ENCODE data around the gene MEAF6. TPM values are rescaled to one million over a fixed set of nuclear protein-coding genes. Genes with fewer than 3 reads are reported as not detected.

MEAF6 gene
- total RNA-seq, 2 donors from 2014 or later, result 50.4 to 51.7 TPM

DNA sequence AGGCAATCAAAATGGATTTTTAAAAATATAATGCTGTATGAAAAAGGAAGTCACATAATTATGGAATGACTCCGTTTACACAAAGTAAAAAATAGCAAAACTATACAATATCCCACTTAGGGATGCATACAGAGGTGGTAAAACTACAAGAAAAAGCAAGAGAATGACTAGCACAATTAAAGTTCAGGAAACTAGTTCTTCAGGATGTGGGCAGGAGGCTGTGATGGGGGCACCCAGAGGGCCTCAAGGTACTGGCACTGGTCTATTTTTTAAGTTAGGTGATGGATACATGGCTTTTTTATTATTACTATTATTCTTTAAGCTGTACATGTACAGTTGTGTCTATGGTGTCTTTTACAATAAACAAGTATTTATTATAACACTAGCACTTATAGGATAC is 41.6 kb downstream of the MEAF6 start:
- no CpG with 5 or more reads among the region's 1 CpG for WGBS, 2 experiments (ENCODE audit: insufficient coverage in 1 of 2, insufficient read length in 1 of 2)
- Histone ChIP-seq H3K4me1 (ENCODE audit: control insufficient read depth, insufficient read depth, low read length) (peaks cover 22% of the 10 kb centered on the region), H3K36me3 (ENCODE audit: control insufficient read depth, insufficient read depth, low read length) (peaks cover 2% of the 10 kb centered on the region), H3K9ac (ENCODE audit: extremely low read depth, low read length, poor library complexity, severe bottlenecking) (no peak overlapping the region), H3K4me3 (ENCODE audit: low read length) (no peak overlapping the region), H3K9me3 (ENCODE audit: control insufficient read depth, low read length) (no peaks in the 10 kb centered on the region), H3K27ac (ENCODE audit: low read depth, low read length) (no peak overlapping the region), H3K27me3 (ENCODE audit: control insufficient read depth, insufficient read depth, low read length, poor library complexity, severe bottlenecking) (peaks cover 18% of the 10 kb centered on the region)
- Mint-ChIP-seq H3K27ac (no peak overlapping the region), H3K9me3 (no peaks in the 10 kb centered on the region), H3K27me3 (ENCODE audit: insufficient read depth) (peaks cover 22% of the 10 kb centered on the region), H3K4me1 (peaks cover 33% of the 10 kb centered on the region), H3K4me3 (no peak overlapping the region), H3K36me3 (ENCODE audit: low read depth) (peaks cover 3% of the 10 kb centered on the region)
- TF ChIP-seq, protein P1, sequence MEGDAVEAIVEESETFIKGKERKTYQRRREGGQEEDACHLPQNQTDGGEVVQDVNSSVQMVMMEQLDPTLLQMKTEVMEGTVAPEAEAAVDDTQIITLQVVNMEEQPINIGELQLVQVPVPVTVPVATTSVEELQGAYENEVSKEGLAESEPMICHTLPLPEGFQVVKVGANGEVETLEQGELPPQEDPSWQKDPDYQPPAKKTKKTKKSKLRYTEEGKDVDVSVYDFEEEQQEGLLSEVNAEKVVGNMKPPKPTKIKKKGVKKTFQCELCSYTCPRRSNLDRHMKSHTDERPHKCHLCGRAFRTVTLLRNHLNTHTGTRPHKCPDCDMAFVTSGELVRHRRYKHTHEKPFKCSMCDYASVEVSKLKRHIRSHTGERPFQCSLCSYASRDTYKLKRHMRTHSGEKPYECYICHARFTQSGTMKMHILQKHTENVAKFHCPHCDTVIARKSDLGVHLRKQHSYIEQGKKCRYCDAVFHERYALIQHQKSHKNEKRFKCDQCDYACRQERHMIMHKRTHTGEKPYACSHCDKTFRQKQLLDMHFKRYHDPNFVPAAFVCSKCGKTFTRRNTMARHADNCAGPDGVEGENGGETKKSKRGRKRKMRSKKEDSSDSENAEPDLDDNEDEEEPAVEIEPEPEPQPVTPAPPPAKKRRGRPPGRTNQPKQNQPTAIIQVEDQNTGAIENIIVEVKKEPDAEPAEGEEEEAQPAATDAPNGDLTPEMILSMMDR (conservative IDR thresholded peaks at IDR 0.05), result no peak
- no peak for DNase-seq

DNA sequence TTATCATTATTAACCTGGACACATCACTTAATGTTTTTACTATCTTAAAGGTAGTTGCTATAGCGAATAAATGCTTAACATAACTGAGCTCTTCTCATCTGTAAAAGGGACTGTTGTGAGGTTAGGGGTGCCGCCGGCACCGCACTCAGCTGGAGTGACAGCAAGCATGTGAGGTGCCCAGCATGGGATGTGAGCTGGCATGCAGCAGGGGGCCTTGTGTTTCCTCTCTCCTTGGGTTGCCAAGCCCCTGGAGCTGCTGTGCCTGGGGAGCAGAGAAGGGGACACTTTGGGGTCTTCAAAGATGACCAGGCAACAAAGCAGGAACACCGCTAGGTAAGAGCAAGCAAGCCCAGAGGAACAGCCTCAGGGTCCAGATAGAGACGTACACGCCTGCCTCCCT is 42.3 kb downstream of the MEAF6 start:
- WGBS, 2 experiments (ENCODE audit: insufficient coverage in 1 of 2, insufficient read length in 1 of 2), result 77 to 81% methylated on average over 7 of the region's 7 CpGs
- no peak overlapping the region for H3K9ac ChIP-seq (ENCODE audit: extremely low read depth, low read length, poor library complexity, severe bottlenecking)

DNA sequence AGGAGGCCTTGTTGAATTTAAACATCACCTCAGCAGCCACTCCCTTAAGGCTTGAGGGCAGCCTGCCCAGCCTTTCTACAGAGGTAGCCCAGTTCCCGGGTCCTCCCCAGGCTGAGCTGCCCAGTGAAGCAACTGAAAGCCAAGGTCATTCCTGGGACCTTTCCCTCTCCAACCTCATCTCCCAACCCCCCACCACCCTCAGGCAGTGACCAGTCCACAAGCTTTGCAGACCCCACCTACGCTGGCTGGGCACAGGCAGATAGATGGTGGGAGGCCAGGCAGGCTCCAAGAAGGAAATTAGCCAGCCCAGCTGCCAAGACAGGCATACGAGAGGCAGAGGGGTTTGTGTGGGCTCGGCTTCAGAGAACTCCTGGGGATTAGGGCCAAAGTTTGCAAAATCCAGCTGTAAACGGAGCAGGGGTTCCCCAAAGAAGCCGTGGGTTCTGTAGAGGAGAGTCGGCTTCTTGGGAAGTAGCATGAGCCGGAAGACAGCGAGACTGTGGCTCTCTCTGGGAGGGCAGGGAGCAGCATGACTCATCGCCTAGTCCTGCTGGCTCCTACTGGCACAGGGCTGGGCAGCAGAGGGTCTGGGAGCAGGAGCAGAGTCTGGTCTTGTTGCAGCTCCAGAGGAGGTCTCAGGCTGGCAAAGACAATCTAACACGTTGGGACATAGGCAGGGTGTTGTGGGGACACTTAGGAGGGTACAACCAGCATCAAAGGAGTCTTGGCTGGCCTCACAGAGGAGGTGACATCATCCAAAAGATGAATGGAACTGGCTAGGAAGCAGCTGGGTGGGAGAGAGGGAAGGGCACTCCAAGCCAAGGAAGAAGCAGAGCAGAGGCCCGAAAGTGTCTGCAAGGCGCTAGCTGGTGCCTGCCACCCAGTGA is 43.0 kb downstream of the MEAF6 start:
- DNase-seq, result peak; percentile 91
- no peaks in the 10 kb centered on the region for H3K36me3 Mint-ChIP-seq (ENCODE audit: low read depth)
- H3K27ac Mint-ChIP-seq, result peak overlapping the region; percentile 88
- 39 to 46% methylated on average over 8 to 12 of the region's 13 CpGs for WGBS, 2 experiments (ENCODE audit: insufficient coverage in 1 of 2, insufficient read length in 1 of 2)
- H3K9me3 ChIP-seq (ENCODE audit: control insufficient read depth, low read length), result no peaks in the 10 kb centered on the region
- H3K36me3 ChIP-seq (ENCODE audit: control insufficient read depth, insufficient read depth, low read length), result no peaks in the 10 kb centered on the region
- TF ChIP-seq, protein P1 (conservative IDR thresholded peaks at IDR 0.05), result no peak
- no peak overlapping the region for H3K4me3 ChIP-seq (ENCODE audit: low read length)
- no peaks in the 10 kb centered on the region for H3K9me3 Mint-ChIP-seq
- peaks cover 22% of the 10 kb centered on the region for H3K27me3 Mint-ChIP-seq (ENCODE audit: insufficient read depth)
- H3K9ac ChIP-seq (ENCODE audit: extremely low read depth, low read length, poor library complexity, severe bottlenecking), result no peak overlapping the region
- H3K4me3 Mint-ChIP-seq, result peak overlapping the region; percentile 18
- peaks cover 23% of the 10 kb centered on the region for H3K4me1 Mint-ChIP-seq
- H3K27me3 ChIP-seq (ENCODE audit: control insufficient read depth, insufficient read depth, low read length, poor library complexity, severe bottlenecking), result peaks cover 18% of the 10 kb centered on the region
- peak overlapping the region; percentile 12 for H3K27ac ChIP-seq (ENCODE audit: low read depth, low read length)
- H3K4me1 ChIP-seq (ENCODE audit: control insufficient read depth, insufficient read depth, low read length), result peaks cover 10% of the 10 kb centered on the region

More for the DNA sequence above, 42.3 kb downstream of the MEAF6 start:
- H3K4me3 ChIP-seq (ENCODE audit: low read length), result no peak overlapping the region
- no peak overlapping the region for H3K27ac ChIP-seq (ENCODE audit: low read depth, low read length)
- H3K9me3 ChIP-seq (ENCODE audit: control insufficient read depth, low read length), result no peaks in the 10 kb centered on the region
- Mint-ChIP-seq H3K4me3 (no peak overlapping the region), H3K36me3 (ENCODE audit: low read depth) (no peaks in the 10 kb centered on the region), H3K27ac (peak overlapping the region; percentile 88), H3K4me1 (peaks cover 28% of the 10 kb centered on the region), H3K27me3 (ENCODE audit: insufficient read depth) (peaks cover 22% of the 10 kb centered on the region), H3K9me3 (no peaks in the 10 kb centered on the region)
- no peaks in the 10 kb centered on the region for H3K36me3 ChIP-seq (ENCODE audit: control insufficient read depth, insufficient read depth, low read length)
- no peak for DNase-seq
- TF ChIP-seq, protein P1 (conservative IDR thresholded peaks at IDR 0.05), result no peak
- H3K27me3 ChIP-seq (ENCODE audit: control insufficient read depth, insufficient read depth, low read length, poor library complexity, severe bottlenecking), result peaks cover 18% of the 10 kb centered on the region
- H3K4me1 ChIP-seq (ENCODE audit: control insufficient read depth, insufficient read depth, low read length), result peaks cover 17% of the 10 kb centered on the region

Data from endodermal cell (in vitro differentiated cells).